Measurements from ENCODE around the gene DLK1. TPM values are rescaled to one million over a fixed set of nuclear protein-coding genes. Genes with fewer than 3 reads are reported as not detected.

Gene DLK1
- total and polyA plus RNA-seq, 2 of the 13 experiments (the other 11 are each of a cell fraction or from before 2014, with no cell fraction given), result 95.5 to 312 TPM

DNA sequence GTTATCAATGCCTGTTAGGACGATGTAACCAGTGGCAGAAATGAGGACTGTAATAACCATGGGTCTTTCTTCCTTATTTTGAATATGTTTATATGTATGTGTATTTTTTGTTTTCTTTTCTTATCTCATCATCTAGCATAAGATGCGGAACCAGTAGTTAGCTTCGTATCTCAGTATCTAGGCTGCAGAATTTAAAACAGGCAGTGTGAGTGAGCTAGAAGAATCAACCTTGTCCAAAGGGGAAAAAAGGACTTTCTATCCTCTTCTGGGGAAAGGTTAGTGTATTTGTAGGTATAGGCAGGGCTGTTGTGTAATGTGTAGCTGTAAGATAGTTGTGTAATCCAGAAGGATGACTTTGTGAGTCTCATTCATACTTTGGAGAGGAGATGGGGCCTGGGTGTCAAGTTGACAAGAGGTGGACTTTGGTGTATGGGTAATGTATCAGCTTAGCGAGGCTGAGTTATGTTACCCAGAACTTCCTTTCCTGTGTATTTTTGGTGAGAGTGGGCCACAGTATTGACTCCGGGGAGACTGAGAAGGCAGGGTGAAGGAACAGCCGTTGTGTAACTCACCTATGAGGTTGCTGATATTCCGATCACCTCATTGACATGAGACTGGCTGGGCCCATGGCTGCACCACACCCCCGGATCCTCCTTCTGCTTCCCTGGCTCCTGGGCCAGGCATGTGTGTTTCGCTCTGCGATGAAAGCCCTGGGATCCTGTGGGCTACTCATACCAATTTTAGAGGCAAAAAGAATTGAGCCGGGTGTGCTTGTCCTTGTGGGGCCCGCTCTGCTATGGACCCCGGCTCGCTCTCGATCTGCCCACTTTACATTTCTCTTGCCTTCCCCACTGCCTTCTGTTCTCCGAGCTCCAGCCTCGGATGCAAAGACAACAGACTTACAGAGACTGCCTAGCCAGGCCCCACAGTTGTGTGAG lies 24.3 kb downstream of the DLK1 start (continued):
- TF ChIP-seq, protein P1, sequence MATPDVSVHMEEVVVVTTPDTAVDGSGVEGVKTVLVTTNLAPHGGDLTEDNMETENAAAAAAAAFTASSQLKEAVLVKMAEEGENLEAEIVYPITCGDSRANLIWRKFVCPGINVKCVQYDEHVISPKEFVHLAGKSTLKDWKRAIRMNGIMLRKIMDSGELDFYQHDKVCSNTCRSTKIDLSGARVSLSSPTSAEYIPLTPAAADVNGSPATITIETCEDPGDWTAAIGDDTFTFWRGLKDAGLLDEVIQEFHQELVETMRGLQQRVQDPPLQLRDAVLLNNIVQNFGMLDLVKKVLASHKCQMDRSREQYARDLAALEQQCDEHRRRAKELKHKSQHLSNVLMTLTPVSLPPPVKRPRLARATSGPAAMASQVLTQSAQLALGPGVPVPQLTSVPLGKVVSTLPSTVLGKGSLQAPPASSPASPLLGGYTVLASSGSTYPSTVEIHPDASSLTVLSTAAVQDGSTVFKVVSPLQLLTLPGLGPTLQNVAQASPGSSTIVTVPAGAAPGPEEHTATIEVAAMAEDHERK (CRISPR knock-in tag; IDR thresholded peaks at IDR 0.05; ENCODE audit: low read depth), result no peak
- TF ChIP-seq KLF9 (CRISPR knock-in tag; IDR thresholded peaks at IDR 0.05; ENCODE audit: low read depth) (no peak), REXO4 (CRISPR knock-in tag; IDR thresholded peaks at IDR 0.05; ENCODE audit: borderline replicate concordance) (no peak), ZFP1 (CRISPR knock-in tag; IDR thresholded peaks at IDR 0.05) (peak; percentile 80; the same call in 1 of the 2 replicates), BCL6 (CRISPR knock-in tag; IDR thresholded peaks at IDR 0.05) (peak; percentile 86), CAMTA2 (CRISPR knock-in tag; IDR thresholded peaks at IDR 0.05; ENCODE audit: borderline replicate concordance) (no peak), FLYWCH1 (CRISPR knock-in tag; IDR thresholded peaks at IDR 0.05) (no peak), ZNF749 (CRISPR knock-in tag; IDR thresholded peaks at IDR 0.05; ENCODE audit: borderline replicate concordance) (0 out of 2 replicates have a peak, but pooled peaks have one; percentile 32)
- TF ChIP-seq, protein P2, sequence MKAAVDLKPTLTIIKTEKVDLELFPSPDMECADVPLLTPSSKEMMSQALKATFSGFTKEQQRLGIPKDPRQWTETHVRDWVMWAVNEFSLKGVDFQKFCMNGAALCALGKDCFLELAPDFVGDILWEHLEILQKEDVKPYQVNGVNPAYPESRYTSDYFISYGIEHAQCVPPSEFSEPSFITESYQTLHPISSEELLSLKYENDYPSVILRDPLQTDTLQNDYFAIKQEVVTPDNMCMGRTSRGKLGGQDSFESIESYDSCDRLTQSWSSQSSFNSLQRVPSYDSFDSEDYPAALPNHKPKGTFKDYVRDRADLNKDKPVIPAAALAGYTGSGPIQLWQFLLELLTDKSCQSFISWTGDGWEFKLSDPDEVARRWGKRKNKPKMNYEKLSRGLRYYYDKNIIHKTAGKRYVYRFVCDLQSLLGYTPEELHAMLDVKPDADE (CRISPR knock-in tag; IDR thresholded peaks at IDR 0.05), result no peak
- TF ChIP-seq, protein P3, sequence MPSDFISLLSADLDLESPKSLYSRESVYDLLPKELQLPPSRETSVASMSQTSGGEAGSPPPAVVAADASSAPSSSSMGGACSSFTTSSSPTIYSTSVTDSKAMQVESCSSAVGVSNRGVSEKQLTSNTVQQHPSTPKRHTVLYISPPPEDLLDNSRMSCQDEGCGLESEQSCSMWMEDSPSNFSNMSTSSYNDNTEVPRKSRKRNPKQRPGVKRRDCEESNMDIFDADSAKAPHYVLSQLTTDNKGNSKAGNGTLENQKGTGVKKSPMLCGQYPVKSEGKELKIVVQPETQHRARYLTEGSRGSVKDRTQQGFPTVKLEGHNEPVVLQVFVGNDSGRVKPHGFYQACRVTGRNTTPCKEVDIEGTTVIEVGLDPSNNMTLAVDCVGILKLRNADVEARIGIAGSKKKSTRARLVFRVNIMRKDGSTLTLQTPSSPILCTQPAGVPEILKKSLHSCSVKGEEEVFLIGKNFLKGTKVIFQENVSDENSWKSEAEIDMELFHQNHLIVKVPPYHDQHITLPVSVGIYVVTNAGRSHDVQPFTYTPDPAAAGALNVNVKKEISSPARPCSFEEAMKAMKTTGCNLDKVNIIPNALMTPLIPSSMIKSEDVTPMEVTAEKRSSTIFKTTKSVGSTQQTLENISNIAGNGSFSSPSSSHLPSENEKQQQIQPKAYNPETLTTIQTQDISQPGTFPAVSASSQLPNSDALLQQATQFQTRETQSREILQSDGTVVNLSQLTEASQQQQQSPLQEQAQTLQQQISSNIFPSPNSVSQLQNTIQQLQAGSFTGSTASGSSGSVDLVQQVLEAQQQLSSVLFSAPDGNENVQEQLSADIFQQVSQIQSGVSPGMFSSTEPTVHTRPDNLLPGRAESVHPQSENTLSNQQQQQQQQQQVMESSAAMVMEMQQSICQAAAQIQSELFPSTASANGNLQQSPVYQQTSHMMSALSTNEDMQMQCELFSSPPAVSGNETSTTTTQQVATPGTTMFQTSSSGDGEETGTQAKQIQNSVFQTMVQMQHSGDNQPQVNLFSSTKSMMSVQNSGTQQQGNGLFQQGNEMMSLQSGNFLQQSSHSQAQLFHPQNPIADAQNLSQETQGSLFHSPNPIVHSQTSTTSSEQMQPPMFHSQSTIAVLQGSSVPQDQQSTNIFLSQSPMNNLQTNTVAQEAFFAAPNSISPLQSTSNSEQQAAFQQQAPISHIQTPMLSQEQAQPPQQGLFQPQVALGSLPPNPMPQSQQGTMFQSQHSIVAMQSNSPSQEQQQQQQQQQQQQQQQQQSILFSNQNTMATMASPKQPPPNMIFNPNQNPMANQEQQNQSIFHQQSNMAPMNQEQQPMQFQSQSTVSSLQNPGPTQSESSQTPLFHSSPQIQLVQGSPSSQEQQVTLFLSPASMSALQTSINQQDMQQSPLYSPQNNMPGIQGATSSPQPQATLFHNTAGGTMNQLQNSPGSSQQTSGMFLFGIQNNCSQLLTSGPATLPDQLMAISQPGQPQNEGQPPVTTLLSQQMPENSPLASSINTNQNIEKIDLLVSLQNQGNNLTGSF (CRISPR knock-in tag; IDR thresholded peaks at IDR 0.05), result no peak
- TF ChIP-seq, protein P4, sequence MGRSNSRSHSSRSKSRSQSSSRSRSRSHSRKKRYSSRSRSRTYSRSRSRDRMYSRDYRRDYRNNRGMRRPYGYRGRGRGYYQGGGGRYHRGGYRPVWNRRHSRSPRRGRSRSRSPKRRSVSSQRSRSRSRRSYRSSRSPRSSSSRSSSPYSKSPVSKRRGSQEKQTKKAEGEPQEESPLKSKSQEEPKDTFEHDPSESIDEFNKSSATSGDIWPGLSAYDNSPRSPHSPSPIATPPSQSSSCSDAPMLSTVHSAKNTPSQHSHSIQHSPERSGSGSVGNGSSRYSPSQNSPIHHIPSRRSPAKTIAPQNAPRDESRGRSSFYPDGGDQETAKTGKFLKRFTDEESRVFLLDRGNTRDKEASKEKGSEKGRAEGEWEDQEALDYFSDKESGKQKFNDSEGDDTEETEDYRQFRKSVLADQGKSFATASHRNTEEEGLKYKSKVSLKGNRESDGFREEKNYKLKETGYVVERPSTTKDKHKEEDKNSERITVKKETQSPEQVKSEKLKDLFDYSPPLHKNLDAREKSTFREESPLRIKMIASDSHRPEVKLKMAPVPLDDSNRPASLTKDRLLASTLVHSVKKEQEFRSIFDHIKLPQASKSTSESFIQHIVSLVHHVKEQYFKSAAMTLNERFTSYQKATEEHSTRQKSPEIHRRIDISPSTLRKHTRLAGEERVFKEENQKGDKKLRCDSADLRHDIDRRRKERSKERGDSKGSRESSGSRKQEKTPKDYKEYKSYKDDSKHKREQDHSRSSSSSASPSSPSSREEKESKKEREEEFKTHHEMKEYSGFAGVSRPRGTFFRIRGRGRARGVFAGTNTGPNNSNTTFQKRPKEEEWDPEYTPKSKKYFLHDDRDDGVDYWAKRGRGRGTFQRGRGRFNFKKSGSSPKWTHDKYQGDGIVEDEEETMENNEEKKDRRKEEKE (IDR thresholded peaks at IDR 0.05), result no peak
